SK-N-SH (cell line): Measurements from ENCODE around the gene TRIM47. TPM values are rescaled to one million over a fixed set of nuclear protein-coding genes. Genes with fewer than 3 reads are reported as not detected.

Source experiments
- CTCF ChIA-PET: fragments of 300-600, 350-600 bp; formaldehyde crosslinking; extraction: SDS; loops from one replicate; lab custom pipeline; 2021; lab: Yijun Ruan, JAX
- POLR2A ChIA-PET: fragments of 350-600 bp; sonication (Branson Sonifier 250); formaldehyde crosslinking; extraction: SDS; loops from one replicate; lab custom pipeline; 2020; ENCODE audit warnings: antibody characterized with exemption, inconsistent platforms; lab: Yijun Ruan, JAX
- DNase-seq: peaks from one replicate; pipeline ENCODE4 v3.0.0; 2012
- H2AFZ ChIP-seq: fragments of 200-600 bp; sonication (generic); 2 replicates; pipeline ENCODE4 v1.8.1; 2016; ENCODE audit warnings: antibody characterized with exemption, mild to moderate bottlenecking, low read depth
- H3F3A ChIP-seq: fragments of 200-600 bp; sonication (generic); replicated peaks from 2 replicates; pipeline ENCODE3; 2016; ENCODE audit warnings: antibody characterized with exemption, mild to moderate bottlenecking; ENCODE audit not compliant: insufficient read depth
- H3K27ac ChIP-seq, 2 experiments: fragments of 200-500 bp in 1 of 2; fragments of 200-600 bp in 1 of 2; sonication (Bioruptor generic) in 1 of 2; sonication (generic), shearing (Covaris generic) in 1 of 2; 2 replicates each; pipeline versions ENCODE4 v1.5.1 to v1.6.1; 2014 to 2016; ENCODE audit warnings: low read depth in 2 of 2, inconsistent platforms in 1 of 2, low read length in 1 of 2, mild to moderate bottlenecking in 1 of 2, mixed read lengths in 1 of 2
- H3K27me3 ChIP-seq: fragments of 200-600 bp; sonication (generic), shearing (Covaris generic); 2 replicates; pipeline ENCODE4 v1.6.1; 2016; ENCODE audit warnings: mixed run types; ENCODE audit not compliant: insufficient read depth
- H3K36me3 ChIP-seq, 2 experiments: fragments of 200-500 bp in 1 of 2; fragments of 200-600 bp in 1 of 2; sonication (Bioruptor generic) in 1 of 2; sonication (generic) in 1 of 2; replicated peaks in 1 of 2; 2 replicates each; pipeline versions ENCODE3 to v1.5.1; 2014 to 2016; ENCODE audit warnings: low read length in 1 of 2, mild to moderate bottlenecking in 1 of 2; ENCODE audit not compliant: insufficient read depth in 2 of 2, control insufficient read depth in 1 of 2
- H3K4me1 ChIP-seq, 2 experiments: fragments of 200-500 bp in 1 of 2; fragments of 200-600 bp in 1 of 2; sonication (Bioruptor generic) in 1 of 2; sonication (generic), shearing (Covaris generic) in 1 of 2; 2 replicates each; pipeline versions ENCODE4 v1.5.1 to v1.6.1; 2014 to 2016; ENCODE audit warnings: low read depth in 1 of 2, low read length in 1 of 2, mixed run types in 1 of 2; ENCODE audit not compliant: insufficient read depth in 2 of 2, control insufficient read depth in 1 of 2
- H3K4me2 ChIP-seq: fragments of 200-600 bp; sonication (generic), shearing (Covaris generic); 2 replicates; pipeline ENCODE4 v1.6.1; 2017; ENCODE audit warnings: mixed run types
- H3K4me3 ChIP-seq, 2 experiments: fragments of 200-500 bp in 1 of 2; fragments of 200-600 bp in 1 of 2; sonication (Bioruptor generic) in 1 of 2; sonication (generic), shearing (Covaris generic) in 1 of 2; 2 replicates each; pipeline versions ENCODE4 v1.5.1 to v1.8.1; 2014 to 2016; ENCODE audit warnings: low read depth in 2 of 2, inconsistent platforms in 1 of 2, low read length in 1 of 2, mild to moderate bottlenecking in 1 of 2, mixed read lengths in 1 of 2, moderate library complexity in 1 of 2
- H3K79me2 ChIP-seq: fragments of 200-600 bp; sonication (generic); 2 replicates; pipeline ENCODE4 v1.8.1; 2017; ENCODE audit warnings: mild to moderate bottlenecking; ENCODE audit not compliant: insufficient read depth
- H3K9ac ChIP-seq: fragments of 200-600 bp; sonication (generic); 2 replicates; pipeline ENCODE4 v1.6.1; 2017; ENCODE audit warnings: mixed run types
- H3K9me2 ChIP-seq: fragments of 200-600 bp; sonication (generic); 2 replicates; pipeline ENCODE4 v1.6.1; 2017; ENCODE audit warnings: mixed run types
- H3K9me3 ChIP-seq: fragments of 200-600 bp; sonication (generic); 2 replicates; pipeline ENCODE4 v1.6.1; 2017; ENCODE audit warnings: mixed run types, mild to moderate bottlenecking, moderate library complexity
- H4K20me1 ChIP-seq: fragments of 200-600 bp; sonication (generic); 2 replicates; pipeline ENCODE4 v1.6.1; 2017; ENCODE audit warnings: mild to moderate bottlenecking, mixed run types; ENCODE audit not compliant: insufficient read depth
- GABPA ChIP-seq: IDR thresholded peaks from 2 replicates; pipeline ENCODE4 v1.4.0; 2012; ENCODE audit warnings: low read depth, mild to moderate bottlenecking
- JUND ChIP-seq: IDR thresholded peaks from 2 replicates; pipeline ENCODE4 v1.4.0; 2012
- MXI1 ChIP-seq: IDR thresholded peaks from 2 replicates; pipeline ENCODE4 v1.6.1; 2012; ENCODE audit warnings: mild to moderate bottlenecking, low read depth, low read length, improper control_type of control experiment
- SMC3 ChIP-seq: IDR thresholded peaks from 2 replicates; pipeline ENCODE4 v1.6.1; 2012; ENCODE audit warnings: low read depth, low read length, improper control_type of control experiment
- TAF1 ChIP-seq: IDR thresholded peaks from 2 replicates; pipeline ENCODE4 v1.6.1; 2012; ENCODE audit warnings: low read depth, mild to moderate bottlenecking, low read length, moderate library complexity, borderline replicate concordance
- WGBS: methylation state at CpG from one replicate; pipeline ENCODE4 v1.1.6; 2017; ENCODE audit warnings: low lambda C conversion rate; 5-methylcytosine and 5-hydroxymethylcytosine counted together
- polyA plus RNA-seq, 3 experiments: library from polyadenylated mRNA; depleted of rRNA; stranded (reverse); fragments of >200 nt; gene quantifications; 2 replicates each; pipeline ENCODE4 v1.2.3, GENCODE V29; 2012
- TF ChIP-seq, protein P1 (sequence below): fragments of 150-350 bp; IDR thresholded peaks from 2 replicates; pipeline ENCODE4 v1.6.1; 2016; ENCODE audit warnings: mild to moderate bottlenecking, low read depth, low read length
- TF ChIP-seq, protein P2 (sequence below): IDR thresholded peaks from 2 replicates; pipeline ENCODE4 v1.4.0; 2012; ENCODE audit warnings: low read depth, borderline replicate concordance

The TRIM47 gene
- polyA plus RNA-seq, 1 of the 3 experiments (the other 2 are of a cell fraction), result 5.1 TPM

DNA sequence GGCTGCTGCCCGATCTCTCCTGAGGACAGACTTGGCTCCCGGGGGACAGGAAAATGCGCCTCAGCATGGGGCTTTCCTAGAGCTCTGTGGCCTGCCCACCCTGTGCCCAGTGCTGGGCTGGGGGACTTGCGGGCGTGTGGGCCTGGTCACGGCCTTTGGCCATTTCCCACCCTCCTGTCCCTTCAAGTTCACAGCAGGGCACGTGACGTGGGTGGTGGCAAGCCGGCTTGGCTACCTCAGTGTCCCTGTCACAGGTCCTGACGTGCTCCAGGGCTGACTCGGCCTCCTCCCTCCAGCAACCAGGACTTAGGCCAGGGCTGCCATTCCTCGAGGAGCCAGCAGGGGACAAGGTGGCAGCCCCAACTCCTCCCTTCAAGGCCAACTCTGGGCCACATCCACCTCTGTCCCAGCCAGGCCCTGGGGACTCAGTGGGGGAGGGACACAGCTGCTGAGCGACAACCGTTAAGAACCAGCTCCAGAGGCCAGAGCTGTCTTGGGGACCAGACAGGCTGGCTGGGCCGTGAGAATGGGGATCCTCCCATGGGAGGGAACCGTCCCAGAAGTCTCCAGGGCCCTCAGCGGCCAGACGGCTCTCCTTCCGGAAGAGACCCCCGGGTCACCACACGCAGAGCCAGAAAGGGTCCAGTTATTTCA, 33.2 kb downstream of the TRIM47 start (continued):
- TF ChIP-seq GABPA (no peak), MXI1 (no peak; the same call in none of the 2 replicates), SMC3 (peak; percentile 28; the same call in 1 of the 2 replicates)
- TF ChIP-seq, protein P1, sequence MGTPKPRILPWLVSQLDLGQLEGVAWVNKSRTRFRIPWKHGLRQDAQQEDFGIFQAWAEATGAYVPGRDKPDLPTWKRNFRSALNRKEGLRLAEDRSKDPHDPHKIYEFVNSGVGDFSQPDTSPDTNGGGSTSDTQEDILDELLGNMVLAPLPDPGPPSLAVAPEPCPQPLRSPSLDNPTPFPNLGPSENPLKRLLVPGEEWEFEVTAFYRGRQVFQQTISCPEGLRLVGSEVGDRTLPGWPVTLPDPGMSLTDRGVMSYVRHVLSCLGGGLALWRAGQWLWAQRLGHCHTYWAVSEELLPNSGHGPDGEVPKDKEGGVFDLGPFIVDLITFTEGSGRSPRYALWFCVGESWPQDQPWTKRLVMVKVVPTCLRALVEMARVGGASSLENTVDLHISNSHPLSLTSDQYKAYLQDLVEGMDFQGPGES, result no peak

DNA sequence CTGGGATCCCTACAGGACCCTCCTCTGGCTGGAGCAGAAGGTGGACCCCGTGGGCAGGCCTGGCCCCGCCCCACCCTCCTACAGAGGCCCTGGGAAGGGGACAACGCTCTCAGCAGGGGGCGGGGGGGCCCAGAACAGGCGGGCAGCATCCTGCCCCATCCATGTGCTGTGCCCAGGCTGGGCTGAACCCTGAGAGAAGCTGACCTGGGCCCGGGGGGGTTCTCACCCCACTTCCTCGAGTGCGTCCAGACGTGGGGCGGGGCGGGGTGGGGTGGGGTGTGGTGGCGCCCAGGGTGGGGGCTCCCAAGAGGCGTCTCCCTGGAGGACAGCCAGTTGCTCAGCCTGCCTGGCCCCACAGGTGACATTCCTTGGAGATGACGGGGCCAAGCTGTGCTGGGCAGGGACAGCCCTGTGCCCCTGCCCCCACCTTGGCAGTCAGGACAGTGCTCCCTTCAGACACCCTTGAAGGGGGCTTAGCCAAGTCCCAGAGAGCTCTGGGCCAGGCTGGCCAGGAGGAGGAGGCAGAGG, 33.8 kb downstream of the TRIM47 start:
- Histone ChIP-seq H3K9ac (no peak overlapping the region), H3K4me2 (no peak overlapping the region)

More for the DNA sequence above, 33.8 kb downstream of the TRIM47 start:
- POLR2A ChIA-PET, result interaction anchor here (0.7 to 4.8 kb wide), 10 partner anchors 9 to 90 kb away, joined by 3 to 38 read pairs (median 8); partner anchors contain the start of genes UNK and WBP2
- peak overlapping the region in 1 of 2 experiments; percentile 17; a peak in 1 of 4 replicates for H3K4me3 ChIP-seq
- WGBS, result 65% methylated on average over 11 of the region's 14 CpGs
- H2AFZ ChIP-seq, result no peak overlapping the region
- H3K36me3 ChIP-seq, result peaks cover 10 to 40% of the 10 kb centered on the region in 2 experiments
- no peaks in the 10 kb centered on the region for H4K20me1 ChIP-seq
- no peaks in the 10 kb centered on the region for H3F3A ChIP-seq
- no peaks in the 10 kb centered on the region for H3K9me3 ChIP-seq
- CTCF ChIA-PET, result interaction anchor here (0.6 to 16.1 kb wide), 25 partner anchors 11 to 205 kb away, joined by 3 to 326 read pairs (median 5); partner anchors contain the start of genes GALK1, TRIM47, UNK and WBP2
- no peaks in the 10 kb centered on the region for H3K79me2 ChIP-seq
- peaks cover 4 to 34% of the 10 kb centered on the region in 2 experiments; a peak in 3 of 4 replicates for H3K4me1 ChIP-seq
- H3K9me2 ChIP-seq, result no peaks in the 10 kb centered on the region
- no peaks in the 10 kb centered on the region for H3K27me3 ChIP-seq
- peak overlapping the region in 1 of 2 experiments; percentile 93; a peak in 2 of 4 replicates for H3K27ac ChIP-seq
- peak; percentile 83 for DNase-seq
- TF ChIP-seq, protein P2, sequence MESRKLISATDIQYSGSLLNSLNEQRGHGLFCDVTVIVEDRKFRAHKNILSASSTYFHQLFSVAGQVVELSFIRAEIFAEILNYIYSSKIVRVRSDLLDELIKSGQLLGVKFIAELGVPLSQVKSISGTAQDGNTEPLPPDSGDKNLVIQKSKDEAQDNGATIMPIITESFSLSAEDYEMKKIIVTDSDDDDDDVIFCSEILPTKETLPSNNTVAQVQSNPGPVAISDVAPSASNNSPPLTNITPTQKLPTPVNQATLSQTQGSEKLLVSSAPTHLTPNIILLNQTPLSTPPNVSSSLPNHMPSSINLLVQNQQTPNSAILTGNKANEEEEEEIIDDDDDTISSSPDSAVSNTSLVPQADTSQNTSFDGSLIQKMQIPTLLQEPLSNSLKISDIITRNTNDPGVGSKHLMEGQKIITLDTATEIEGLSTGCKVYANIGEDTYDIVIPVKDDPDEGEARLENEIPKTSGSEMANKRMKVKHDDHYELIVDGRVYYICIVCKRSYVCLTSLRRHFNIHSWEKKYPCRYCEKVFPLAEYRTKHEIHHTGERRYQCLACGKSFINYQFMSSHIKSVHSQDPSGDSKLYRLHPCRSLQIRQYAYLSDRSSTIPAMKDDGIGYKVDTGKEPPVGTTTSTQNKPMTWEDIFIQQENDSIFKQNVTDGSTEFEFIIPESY, result no peak
- TF ChIP-seq JUND (no peak), TAF1 (no peak)
- TF ChIP-seq, protein P1, result no peak
